GM12801 (cell line): ENCODE results near the gene BOC.

Source experiments
- CTCF ChIP-seq: IDR thresholded peaks from one replicate; pipeline ENCODE4 v1.5.1; 2011; ENCODE audit warnings: control low read depth; ENCODE audit not compliant: insufficient read length; ENCODE audit errors: extremely low read depth

The BOC gene

GRCh38 chr3:113310960-113311359, 99.6 kb downstream of the BOC start:
- no peak for TF ChIP-seq CTCF

DNA sequence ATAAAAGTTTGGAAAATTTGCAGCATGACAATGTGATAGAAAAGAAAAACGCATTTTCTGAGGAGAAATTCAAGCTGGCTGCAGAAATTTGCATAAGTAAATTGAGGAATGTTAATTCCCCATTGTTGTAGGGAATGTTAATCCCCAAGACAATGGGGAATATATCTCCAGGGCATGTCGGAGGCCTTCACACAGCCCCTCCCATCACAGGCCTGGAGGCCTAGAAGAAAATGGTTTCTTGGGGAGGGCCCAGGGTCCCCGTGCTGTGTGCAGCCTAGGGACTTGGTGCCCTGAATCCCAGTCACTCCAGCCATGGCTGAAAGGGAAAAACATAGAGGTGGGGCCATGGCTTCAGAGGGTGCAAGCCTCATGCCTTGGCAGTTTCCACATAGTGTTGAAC, 101.1 kb downstream of the BOC start:
- TF ChIP-seq CTCF, result no peak

- no peak for TF ChIP-seq CTCF
These were observed 103.6 kb downstream of the BOC start for GRCh38 chr3:113314923-113315322.

DNA sequence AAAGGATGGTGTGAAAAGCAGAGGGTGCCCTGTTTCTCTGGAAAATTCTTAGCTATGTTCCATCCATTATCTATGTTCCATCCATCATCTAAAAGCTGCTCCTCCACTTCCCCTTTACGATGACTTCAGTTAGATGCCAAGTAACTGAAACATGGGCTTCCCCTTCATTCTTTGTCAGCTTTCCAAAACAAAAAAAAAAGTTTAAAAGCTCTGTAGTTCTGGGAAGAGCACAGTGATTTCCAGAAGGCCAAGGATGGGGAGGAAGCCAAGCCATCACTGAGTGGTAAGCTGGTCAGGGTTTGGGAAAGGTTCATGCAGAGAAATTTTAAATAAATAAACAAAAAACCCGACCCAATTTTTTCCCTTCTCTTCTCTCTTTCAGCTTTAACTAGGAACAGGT, 118.4 kb downstream of the BOC start:
- no peak for TF ChIP-seq CTCF

DNA sequence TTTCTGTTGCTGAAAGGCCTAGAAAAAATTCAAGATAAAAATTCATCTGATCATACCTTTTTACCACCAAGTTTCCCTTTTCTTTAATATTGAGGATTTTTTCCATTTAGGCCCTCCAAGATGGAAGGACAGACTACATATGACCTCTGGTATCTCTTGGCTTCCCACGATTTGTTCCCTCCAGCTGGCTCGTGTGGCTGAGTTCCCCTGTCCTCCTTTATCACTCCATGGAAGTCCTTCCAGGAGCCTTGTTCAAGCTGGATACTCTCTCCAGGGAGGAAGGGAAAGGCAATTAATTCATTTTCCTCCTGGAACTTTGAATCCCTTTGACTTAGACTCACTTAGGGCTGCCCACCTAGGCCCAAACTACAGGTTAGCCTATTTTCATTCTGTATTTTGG, 119.4 kb downstream of the BOC start:
- TF ChIP-seq CTCF, result no peak

- TF ChIP-seq CTCF, result no peak
These were observed 119.8 kb downstream of the BOC start for GRCh38 chr3:113331187-113331586.
